ENCODE data around the gene MAGEA4. TPM values are rescaled to one million over a fixed set of nuclear protein-coding genes. Genes with fewer than 3 reads are reported as not detected.

Gene MAGEA4
- total and polyA plus RNA-seq, 2 of the 8 experiments (the other 6 are each of a cell fraction or from before 2014, with no cell fraction given) = 0.45 to 0.67 TPM

GRCh38 chrX:151901826-151902225 lies 10.9 kb upstream of the MAGEA4 start (continued):
- no peak for TF ChIP-seq CHD7 (IDR thresholded peaks at IDR 0.05; ENCODE audit: insufficient replicate concordance, low read length)
- no peak for TF ChIP-seq YY1 (IDR thresholded peaks at IDR 0.05; ENCODE audit: low read depth, low read length)
- TF ChIP-seq NANOG (IDR thresholded peaks at IDR 0.05; ENCODE audit: insufficient read depth, low read depth, low read length, poor library complexity, severe bottlenecking) = no peak
